ENCODE measurements around the gene ZDHHC7.

Gene ZDHHC7

DNA sequence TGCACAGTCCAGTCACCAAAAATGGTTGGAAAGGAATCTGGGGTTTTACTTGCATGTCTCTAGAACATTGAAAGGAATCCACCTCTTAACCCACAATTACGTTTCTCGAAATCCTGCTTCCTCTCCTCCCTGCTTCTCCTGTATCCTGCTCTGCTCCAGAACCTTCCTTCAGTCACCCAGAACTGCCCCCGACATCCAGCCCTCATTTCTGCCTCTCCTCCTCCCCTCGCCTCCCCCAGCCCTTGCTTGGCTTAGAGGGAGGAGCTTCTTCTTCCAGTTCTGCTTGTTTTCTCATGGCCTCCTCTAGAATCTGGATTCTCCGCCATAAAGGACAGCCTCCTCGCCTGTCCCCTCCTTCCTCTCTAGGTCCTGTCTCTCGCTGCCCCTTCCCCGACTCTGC, 48.3 kb downstream of the ZDHHC7 start:
- TF ChIP-seq, protein P1, sequence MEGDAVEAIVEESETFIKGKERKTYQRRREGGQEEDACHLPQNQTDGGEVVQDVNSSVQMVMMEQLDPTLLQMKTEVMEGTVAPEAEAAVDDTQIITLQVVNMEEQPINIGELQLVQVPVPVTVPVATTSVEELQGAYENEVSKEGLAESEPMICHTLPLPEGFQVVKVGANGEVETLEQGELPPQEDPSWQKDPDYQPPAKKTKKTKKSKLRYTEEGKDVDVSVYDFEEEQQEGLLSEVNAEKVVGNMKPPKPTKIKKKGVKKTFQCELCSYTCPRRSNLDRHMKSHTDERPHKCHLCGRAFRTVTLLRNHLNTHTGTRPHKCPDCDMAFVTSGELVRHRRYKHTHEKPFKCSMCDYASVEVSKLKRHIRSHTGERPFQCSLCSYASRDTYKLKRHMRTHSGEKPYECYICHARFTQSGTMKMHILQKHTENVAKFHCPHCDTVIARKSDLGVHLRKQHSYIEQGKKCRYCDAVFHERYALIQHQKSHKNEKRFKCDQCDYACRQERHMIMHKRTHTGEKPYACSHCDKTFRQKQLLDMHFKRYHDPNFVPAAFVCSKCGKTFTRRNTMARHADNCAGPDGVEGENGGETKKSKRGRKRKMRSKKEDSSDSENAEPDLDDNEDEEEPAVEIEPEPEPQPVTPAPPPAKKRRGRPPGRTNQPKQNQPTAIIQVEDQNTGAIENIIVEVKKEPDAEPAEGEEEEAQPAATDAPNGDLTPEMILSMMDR (IDR thresholded peaks at IDR 0.05; ENCODE audit: insufficient read depth, low read depth, low read length, missing control alignments), result no peak
- no peak for DNase-seq (ENCODE audit: low read depth)
- no peak overlapping the region for H3K4me3 ChIP-seq (ENCODE audit: low read length)

DNA sequence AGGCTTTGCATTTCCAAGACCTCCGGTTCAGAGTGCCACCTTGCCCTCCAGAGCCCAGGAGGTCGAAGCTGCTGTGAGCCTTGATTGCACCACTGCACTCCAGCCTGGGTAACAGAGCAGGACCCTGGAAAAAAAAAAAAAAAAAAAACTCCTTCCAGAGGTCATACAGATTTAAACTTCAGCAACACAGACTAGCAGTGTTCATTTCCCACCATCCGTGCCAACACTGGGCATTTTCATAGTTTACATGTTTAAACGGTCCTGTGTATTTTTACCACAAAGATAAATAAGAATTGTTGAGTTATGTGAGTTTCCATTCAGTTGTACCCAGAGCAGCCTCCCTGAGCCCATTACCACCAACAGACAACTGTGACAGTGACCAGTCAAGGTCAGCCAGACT, 50.4 kb downstream of the ZDHHC7 start:
- TF ChIP-seq, protein P1 (IDR thresholded peaks at IDR 0.05; ENCODE audit: insufficient read depth, low read depth, low read length, missing control alignments), result no peak
- DNase-seq (ENCODE audit: low read depth), result no peak
- no peak overlapping the region for H3K4me3 ChIP-seq (ENCODE audit: low read length)

DNA sequence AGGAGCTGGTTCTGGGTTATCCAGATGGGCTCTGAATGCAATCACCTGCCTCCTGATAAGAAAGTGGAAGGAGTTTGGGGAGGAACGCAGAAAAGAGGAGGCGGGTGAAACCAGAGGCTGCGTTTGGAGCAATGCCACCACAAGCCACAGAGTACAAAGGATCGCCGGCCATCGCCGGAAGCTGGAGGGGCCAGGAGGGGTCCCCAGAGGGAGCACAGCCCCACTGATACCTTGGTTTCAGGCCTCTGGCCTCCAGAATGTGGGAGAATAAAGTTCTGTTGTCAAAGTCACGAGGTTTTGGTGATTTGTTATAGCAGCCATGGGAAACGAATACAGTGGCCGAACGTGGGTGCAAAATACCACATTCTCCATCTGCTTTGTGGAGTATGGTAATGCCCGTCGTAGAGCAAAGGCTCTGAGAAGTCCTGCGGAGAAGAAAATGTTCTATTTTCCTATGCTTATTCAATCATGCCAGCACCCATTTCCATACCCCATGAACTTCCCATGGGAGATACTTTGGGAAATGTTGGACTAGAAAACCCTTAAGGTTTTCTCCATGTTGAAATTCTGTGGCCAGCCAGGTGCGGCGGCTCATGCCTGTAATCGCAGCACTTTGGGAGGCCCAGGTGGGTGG, 51.4 kb downstream of the ZDHHC7 start:
- TF ChIP-seq, protein P1 (IDR thresholded peaks at IDR 0.05; ENCODE audit: insufficient read depth, low read depth, low read length, missing control alignments), result no peak
- no peak overlapping the region for H3K4me3 ChIP-seq (ENCODE audit: low read length)
- no peak for DNase-seq (ENCODE audit: low read depth)

DNA sequence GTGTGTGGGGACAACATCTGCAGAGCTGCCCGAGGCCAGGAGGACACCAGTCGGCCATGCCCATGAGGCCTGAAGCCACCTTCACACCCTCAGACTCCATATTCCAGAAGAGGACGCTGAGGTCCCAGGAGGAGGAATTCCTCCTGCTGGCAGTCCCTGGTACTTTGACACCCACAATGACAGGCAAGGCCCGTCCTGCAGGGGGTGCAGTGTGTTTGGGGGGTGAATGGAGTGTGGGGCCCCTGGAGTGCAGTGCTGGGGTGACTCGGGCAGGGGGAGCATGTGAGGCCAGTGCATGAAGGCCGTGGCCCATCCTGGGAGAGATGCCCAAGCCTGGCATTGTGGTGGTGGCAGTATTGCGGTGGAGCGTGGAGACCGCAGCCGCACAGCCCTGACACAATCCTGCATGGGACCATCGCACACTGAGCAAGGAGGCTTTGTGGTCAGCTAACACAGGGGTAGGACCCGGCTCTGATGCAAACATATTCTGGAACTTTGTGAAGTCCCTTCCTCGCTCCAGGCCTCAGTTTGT, 52.2 kb downstream of the ZDHHC7 start:
- TF ChIP-seq, protein P1 (IDR thresholded peaks at IDR 0.05; ENCODE audit: insufficient read depth, low read depth, low read length, missing control alignments), result peak; percentile 19
- DNase-seq (ENCODE audit: low read depth), result no peak
- H3K4me3 ChIP-seq (ENCODE audit: low read length), result no peak overlapping the region

DNA sequence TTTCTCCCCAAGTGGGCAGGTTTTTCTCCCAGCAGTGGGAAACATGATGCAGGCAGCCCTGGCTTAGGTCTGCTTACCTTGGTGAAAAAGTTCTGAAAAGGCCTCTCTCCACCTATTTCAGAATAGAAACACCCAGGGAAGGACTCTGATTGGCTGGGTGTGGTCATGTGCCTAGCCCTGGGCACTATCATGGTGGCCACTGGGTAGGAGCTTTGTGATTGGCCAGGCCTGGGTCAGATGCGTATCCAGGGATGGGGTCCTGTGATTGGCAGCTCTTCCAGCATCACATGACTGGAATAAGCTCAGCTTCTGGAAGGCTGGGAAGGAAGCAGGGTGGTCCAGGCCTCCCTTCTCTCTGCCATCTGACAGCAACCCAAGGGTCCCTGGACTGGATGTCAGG, 53.5 kb downstream of the ZDHHC7 start:
- DNase-seq (ENCODE audit: low read depth), result no peak
- no peak overlapping the region for H3K4me3 ChIP-seq (ENCODE audit: low read length)
- TF ChIP-seq, protein P1 (IDR thresholded peaks at IDR 0.05; ENCODE audit: insufficient read depth, low read depth, low read length, missing control alignments), result no peak

DNA sequence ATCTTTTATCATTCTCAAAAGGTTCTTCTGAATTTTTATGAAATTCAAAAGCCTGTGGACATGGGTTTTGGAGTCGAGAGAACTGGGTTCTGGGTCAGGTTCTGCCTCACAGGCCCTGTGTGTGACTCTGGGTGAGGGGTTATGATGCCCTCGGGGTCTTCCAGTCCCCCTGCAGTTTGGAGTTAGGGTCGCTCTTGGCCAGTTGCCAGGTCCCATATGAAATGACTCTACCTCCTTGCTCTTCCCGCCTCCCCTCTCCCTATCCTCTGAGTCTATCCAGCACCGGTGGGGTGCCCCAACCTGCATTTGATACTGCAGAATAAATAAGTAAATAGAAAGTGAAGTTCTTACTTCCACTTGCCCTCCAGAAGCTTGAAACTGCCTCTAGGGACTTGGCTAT, 54.1 kb downstream of the ZDHHC7 start:
- TF ChIP-seq, protein P1 (IDR thresholded peaks at IDR 0.05; ENCODE audit: insufficient read depth, low read depth, low read length, missing control alignments), result no peak
- no peak for DNase-seq (ENCODE audit: low read depth)

DNA sequence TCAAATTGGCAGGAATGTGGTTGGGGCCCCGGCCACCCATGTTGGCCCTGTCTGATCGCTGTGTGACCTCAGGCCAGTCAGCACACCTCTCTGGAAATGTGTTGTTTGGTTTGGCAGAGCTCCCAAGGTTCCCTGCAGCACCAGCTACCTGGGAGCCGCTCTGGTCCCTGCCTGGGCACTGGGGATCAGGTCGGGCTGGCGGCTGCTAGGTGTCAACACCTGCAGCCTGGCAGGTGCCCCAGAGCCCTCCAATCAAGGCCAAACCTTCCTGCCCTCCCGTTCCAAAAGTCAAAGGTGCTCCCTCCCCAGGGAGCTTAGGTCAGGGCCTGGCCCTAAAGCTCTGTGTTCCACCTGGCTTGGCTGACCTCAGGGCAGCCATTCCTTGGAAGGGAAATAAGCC, 55.9 kb downstream of the ZDHHC7 start:
- no peak for DNase-seq (ENCODE audit: low read depth)
- no peak overlapping the region for H3K4me3 ChIP-seq (ENCODE audit: low read length)
- TF ChIP-seq, protein P1 (IDR thresholded peaks at IDR 0.05; ENCODE audit: insufficient read depth, low read depth, low read length, missing control alignments), result no peak

More for the DNA sequence above, 54.1 kb downstream of the ZDHHC7 start:
- no peak overlapping the region for H3K4me3 ChIP-seq (ENCODE audit: low read length)

Measured in epithelial cell of esophagus (primary cell).